A673 (cell line): ENCODE results near the gene MAPKAP1.

Experiments
- CTCF ChIP-seq: fragments of 300-800, 200-600 bp; sonication (generic); conservative IDR thresholded peaks from 2 replicates; pipeline ENCODE4 v1.5.1; 2017; ENCODE audit warnings: low read depth, mild to moderate bottlenecking, antibody characterized with exemption, low read length, moderate library complexity, mixed read lengths
- EZH2 ChIP-seq: fragments of 200-600 bp; sonication (generic); IDR thresholded peaks from 2 replicates; pipeline ENCODE4 v1.6.1; 2017; ENCODE audit warnings: borderline replicate concordance, low read depth, mild to moderate bottlenecking, mixed read lengths, antibody characterized with exemption, low read length; ENCODE audit not compliant: poor library complexity, severe bottlenecking

- TF ChIP-seq CTCF = no peak
- no peak for TF ChIP-seq EZH2
Observed at GRCh38 chr9:125399165-125399564, 307.8 kb downstream of the MAPKAP1 start.
